GM19238 (cell line): ENCODE data around the gene PHF13.
"Not testable (repeated sequence)": the region's sequence is repeated elsewhere in the genome, so short reads cannot be mapped to it uniquely, and the experiment has no call there.

ENCODE experiments used
- DNase-seq: peaks from one replicate; pipeline ENCODE4 v3.0.0; 2011; ENCODE audit warnings: low spot score; ENCODE audit not compliant: insufficient read length

Gene PHF13

DNA sequence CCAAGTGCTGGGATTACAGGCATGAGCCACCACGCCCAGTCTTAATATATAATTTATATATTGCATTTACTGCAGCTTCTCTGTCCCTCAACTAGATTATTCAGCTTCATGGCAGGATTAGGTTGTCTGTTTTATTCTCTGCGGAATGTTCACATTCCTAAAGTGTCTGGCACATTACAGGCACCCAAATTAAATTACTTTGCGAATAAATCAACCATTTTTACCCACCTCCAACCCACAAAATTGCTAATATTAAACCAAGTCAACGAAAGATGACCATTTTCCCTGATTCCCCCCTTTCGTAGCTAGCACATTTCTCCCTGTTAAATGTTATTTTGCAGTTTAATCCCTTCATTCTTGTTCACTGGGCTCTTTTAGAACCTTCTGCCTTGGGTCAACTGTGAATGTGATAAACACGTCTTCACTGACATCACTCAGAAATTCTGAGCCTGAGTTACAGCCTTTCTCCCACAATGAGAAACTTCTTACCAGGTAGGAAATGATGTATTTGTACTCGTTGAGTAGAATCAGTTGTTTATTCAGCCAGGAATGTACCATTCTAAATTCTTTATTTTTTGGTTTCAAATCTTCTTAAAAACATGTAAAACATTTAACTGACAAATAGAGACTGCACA is 47.0 kb downstream of the PHF13 start:
- no peak for DNase-seq

DNA sequence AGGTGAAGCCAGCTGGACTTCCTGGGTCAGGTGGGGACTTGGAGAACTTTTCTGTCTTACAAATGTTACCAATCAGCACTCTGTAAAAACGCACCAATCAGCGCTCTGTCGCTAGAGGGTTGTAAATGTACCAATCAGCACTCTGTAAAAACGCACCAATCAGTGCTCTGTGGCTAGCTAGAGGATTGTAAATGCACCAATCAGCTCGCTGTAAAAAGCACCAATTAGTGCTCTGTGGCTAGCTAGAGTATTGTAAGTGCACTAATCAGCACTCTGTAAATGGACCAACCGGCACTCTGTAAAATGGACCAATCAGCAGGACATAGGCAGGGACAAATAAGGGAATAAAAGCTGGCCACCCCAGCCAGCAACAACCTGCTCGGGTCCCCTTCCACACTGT is 48.9 kb downstream of the PHF13 start:
- DNase-seq, result not testable (repeated sequence)

DNA sequence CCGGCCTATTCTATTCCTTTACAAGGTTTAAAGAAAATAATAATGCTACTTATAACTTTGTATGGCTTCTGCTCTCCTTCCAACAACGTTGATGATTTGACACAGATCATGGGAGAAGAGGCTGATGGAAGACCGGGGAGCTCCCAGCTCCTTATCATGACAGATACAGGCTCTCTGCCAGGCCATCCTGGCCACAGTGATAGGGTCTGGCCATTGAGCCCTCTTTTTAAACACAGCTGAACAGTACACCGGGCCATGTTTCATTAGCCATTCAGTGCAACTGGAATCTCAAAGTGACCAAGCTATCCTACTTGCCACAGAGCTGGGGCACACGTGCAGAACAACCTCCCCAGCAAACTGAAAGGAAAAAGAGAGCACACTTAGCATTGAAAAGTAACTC is 53.2 kb downstream of the PHF13 start:
- no peak for DNase-seq

DNA sequence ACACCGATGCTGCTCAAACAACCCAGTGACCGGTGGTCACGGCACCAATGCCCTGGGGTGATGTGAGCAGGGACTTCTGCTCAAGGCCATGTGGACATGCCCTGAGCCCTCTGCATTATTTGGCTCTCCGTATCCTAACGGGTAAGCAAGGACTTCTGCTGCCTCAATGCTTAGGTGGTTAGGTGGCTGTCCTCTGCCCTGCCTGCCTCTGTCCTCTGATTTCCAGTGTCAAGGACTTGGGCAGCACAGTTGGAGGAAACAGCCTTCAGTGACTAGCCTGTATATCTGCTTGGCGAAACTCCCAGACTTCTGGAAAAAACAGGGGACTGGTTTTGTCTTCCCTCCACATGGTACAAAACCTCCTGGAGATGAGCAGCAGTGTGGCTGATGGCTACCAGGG is 53.6 kb downstream of the PHF13 start:
- DNase-seq, result no peak

DNA sequence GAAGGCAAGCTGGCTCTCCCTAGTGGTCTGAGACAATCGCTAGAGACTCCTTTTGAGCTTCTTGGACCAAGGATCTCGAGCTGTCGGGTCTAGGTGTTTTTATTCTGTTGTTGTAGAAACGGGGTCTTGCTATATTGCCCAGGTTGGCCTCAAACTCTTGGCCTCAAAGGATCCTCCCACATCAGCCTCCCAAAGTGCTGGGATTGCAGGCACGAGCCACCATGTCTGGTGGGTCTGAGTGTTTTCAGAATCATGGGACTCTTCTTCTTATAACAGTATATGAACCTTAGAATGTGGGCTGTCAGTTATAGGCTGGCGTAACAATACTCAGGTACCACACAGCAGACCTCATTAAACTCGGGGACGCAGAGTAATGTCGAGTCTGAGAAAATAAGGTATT is 55.0 kb downstream of the PHF13 start:
- no peak for DNase-seq

DNA sequence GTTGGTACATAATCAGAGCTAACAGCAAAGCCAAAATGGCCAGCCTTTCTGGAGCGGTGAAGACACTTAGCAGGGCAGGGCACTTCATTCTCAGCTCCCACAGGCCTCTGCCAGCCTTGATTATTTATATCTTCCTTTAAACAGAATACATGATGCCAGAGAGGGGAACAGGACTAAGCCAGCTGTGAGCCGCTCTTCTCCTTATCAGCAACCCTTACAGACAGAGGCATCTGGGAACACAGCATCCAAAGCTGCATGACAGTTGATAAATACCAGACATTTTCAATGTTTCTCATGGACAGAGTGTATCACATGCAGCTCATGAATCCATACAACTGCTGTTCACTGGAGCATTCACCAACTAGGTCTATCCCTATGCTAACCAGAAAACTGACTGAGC is 59.0 kb downstream of the PHF13 start:
- no peak for DNase-seq
